Left lobe of liver (tissue), 2 donors: ENCODE measurements around the gene DDX5. TPM values are rescaled to one million over a fixed set of nuclear protein-coding genes. Genes with fewer than 3 reads are reported as not detected.

Experiments used
- ATAC-seq: fragments of 200-7000 bp; cut with Tn5 transposase; one replicate; pipeline ENCODE4 v1.9.1; 2020; ENCODE audit warnings: mild to moderate bottlenecking, moderate library complexity
- DNase-seq: peaks from one replicate; pipeline ENCODE4 v3.0.0-alpha.2; 2020; ENCODE audit warnings: low spot score
- total RNA-seq: library from RNA; stranded (reverse); gene quantifications from one replicate; pipeline ENCODE4 v1.2.1, GENCODE V29; 2021
- donor health status: DM: no; HTN: no; CAD: no; lungs with moderate emphysema.
- donor health status: DM: no; HTN: yes; CAD: no.

The DDX5 gene
- total RNA-seq, 1 donor from 2014 or later, result 245 TPM

DNA sequence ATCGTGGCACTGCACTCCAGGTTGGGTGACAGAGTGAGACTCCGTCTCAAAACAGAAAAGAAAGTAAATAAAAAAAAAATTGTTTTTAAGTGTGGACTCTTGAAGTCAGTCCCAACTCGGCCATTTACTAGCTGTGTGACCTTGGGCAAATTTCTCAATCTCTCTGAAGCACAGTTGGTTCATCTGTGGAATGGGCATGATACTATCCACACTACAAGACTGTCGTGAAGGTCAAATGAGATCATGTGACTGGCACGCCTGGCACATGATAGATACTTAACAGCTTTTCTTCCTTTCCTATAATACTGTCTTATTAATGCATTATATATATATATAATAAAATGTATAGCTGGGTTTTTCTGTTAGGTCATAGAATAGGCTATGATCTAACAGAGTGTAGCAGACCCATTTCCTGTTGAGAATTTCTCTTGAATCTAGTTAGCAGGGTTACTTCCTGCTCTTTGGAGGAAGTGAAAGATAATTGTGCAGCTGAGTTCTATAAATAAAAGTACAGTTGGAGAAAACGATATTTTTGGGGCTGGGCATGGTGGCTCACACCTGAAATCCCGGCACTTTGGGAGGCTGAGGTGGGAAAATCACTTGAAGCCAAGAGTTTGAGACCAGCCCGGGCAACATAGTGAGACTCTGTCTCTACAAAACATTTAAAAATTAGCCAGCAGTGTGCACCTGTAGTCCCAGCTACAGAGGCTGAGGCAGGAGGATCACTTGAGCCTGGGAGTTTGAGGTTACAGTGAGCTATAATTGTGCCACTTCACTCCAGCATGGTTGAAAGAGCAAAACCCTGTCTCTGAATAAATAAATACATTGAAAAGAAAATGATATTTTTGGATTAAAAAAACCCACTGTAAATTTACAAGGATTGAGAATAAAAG lies 49.9 kb downstream of the DDX5 start:
- no peak for DNase-seq
- no peak for ATAC-seq

DNA sequence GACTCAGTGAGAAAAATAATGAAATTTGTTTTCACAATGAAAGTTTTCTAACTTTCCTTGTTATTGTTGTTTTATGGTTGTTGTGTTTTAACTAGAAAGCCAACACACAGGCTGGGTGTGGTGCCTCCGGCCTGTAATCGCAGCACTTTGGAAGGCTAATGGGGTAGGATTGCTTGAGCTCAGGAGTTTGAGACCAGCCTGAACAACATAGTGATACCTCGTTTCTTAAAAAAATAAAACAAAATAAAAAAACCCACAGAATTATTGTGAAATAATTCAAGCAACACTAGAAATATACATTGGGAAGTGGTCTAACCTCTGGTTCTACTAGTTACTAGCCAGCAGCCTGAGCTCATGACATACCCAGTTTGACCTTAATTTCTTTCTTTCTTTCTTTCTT lies 56.5 kb downstream of the DDX5 start:
- ATAC-seq (no peak), DNase-seq (no peak)

DNA sequence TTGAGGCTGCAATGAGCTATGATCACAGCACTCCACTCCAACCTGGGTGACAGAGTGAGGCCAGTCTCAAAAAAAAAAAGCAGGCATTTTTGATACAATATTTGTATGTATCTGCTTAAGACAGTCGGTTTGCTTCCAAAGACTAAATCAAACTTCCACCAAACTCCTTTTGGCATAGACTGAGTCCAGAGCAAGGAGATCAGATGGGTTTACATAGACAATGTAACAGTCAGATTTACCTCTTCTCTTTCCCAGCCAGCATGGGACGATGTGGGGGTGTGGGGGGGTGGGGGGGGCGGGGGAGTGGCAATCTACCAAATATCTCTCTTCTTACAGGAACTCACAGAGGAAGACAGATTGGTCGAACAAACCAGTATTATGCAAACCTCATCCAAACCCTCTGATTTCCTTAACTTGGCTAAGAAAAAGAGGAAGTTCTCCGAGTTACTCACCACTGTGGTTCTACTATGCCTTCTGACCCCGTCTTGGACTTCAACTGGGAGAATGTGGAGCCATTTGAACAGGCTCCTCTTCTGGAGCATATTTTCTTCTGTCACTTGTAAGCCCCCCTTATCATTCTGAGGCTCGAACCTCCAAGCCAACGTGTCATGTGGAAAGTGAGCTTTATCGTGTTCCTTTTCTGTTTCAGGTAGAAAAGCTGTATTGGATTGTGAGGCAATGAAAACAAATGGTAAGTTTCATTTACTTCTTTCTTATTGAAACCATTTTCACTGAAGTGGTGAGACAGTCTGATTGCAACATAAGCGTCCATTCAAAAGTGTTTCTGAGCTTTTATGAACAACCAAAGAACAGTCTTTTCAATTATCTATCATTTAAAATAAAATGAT lies 57.2 kb downstream of the DDX5 start, which contains the start of gene MILR1:
MILR1 (plus strand) TSS at position 451 of the 848 bp plus-strand sequence; CDS start at position 505, 54 bp downstream.
- no peak for DNase-seq

More for the DNA sequence above, 57.2 kb downstream of the DDX5 start, which contains the start of gene MILR1:
- ATAC-seq, result peak; percentile 54

Other genes with a start within 250 kb of the DDX5 start
- gene TEX2, start 243.0 kb downstream of the DDX5 start, total RNA-seq, result 35.1 TPM
- gene PECAM1, start 115.4 kb downstream of the DDX5 start, total RNA-seq, result 20.2 TPM
- 0.33 TPM for gene MILR1, start 57.2 kb downstream of the DDX5 start, total RNA-seq
- 9.0 TPM for gene POLG2, start 9.2 kb downstream of the DDX5 start, total RNA-seq
- 11.1 TPM for gene CEP95, start 688 bp upstream of the DDX5 start, total RNA-seq
- gene SMURF2, start 156.0 kb upstream of the DDX5 start, total RNA-seq, result 2.2 TPM